Naive thymus-derived CD4-positive, alpha-beta T cell (primary cell): Measurements from ENCODE around the gene ATP5IF1. TPM values are rescaled to one million over a fixed set of nuclear protein-coding genes. Genes with fewer than 3 reads are reported as not detected.
A peak's percentile ranks its signal among the peaks of the same experiment; 100 is the strongest.

ENCODE experiments used
- ATAC-seq: fragments of 150-1000 bp; cut with Tn5 transposase; 2 replicates; pipeline ENCODE4 v1.10.0; 2021; ENCODE audit warnings: mild to moderate bottlenecking, moderate library complexity
- CTCF ChIA-PET: fragments of 350-600 bp; sonication (Branson Sonifier 250); formaldehyde crosslinking; loops from one replicate; lab custom pipeline; 2021; ENCODE audit warnings: antibody characterized with exemption; lab: Charles Lee
- POLR2A ChIA-PET: fragments of 350-600 bp; sonication (Branson Sonifier 250); formaldehyde crosslinking; loops from one replicate; lab custom pipeline; 2021; ENCODE audit warnings: antibody characterized with exemption, inconsistent platforms; lab: Charles Lee
- DNase-seq, 9 donors: peaks; one replicate each; pipeline versions ENCODE4 v3.0.0 to v3.0.0-alpha.2; 2020 to 2022; ENCODE audit warnings: mixed read lengths in 1 of 9
- H3K27ac ChIP-seq: one replicate; pipeline ENCODE4 v1.7.0; 2013; ENCODE audit warnings: mild to moderate bottlenecking, low read depth, low read length, moderate library complexity
- H3K27me3 ChIP-seq, 2 donors: one replicate each; pipeline ENCODE4 v1.7.0; 2013; ENCODE audit warnings: low read length in 2 of 2, mild to moderate bottlenecking in 2 of 2, moderate library complexity in 2 of 2; ENCODE audit not compliant: control insufficient read depth in 2 of 2, insufficient read depth in 2 of 2
- H3K36me3 ChIP-seq, 3 experiments: 1 replicate in 2 of 3; 2 replicates in 1 of 3; pipeline ENCODE4 v1.7.0; 2013; ENCODE audit warnings: low read length in 3 of 3, mild to moderate bottlenecking in 3 of 3, moderate library complexity in 1 of 3; ENCODE audit not compliant: insufficient read depth in 3 of 3, control insufficient read depth in 2 of 3
- H3K4me1 ChIP-seq, 2 donors: one replicate each; pipeline ENCODE4 v1.7.0; 2013; ENCODE audit warnings: low read length in 2 of 2, mild to moderate bottlenecking in 2 of 2, moderate library complexity in 1 of 2; ENCODE audit not compliant: control insufficient read depth in 2 of 2, insufficient read depth in 2 of 2
- H3K4me3 ChIP-seq: 2 replicates; pipeline ENCODE4 v1.7.0; 2013; ENCODE audit warnings: mild to moderate bottlenecking, low read length
- H3K9me3 ChIP-seq, 3 experiments: 1 replicate in 2 of 3; 2 replicates in 1 of 3; pipeline ENCODE4 v1.7.0; 2013; ENCODE audit warnings: low read length in 3 of 3; ENCODE audit not compliant: control insufficient read depth in 2 of 3
- H3K27ac Mint-ChIP-seq, 9 donors: one replicate each; pipeline ENCODE4 v1.8.0; 2020 to 2022; ENCODE audit warnings: mixed read lengths in 9 of 9, mild to moderate bottlenecking in 8 of 9, moderate library complexity in 5 of 9, inconsistent platforms in 2 of 9
- H3K27me3 Mint-ChIP-seq, 5 donors: one replicate each; pipeline ENCODE4 v1.8.0; 2021 to 2022; ENCODE audit warnings: mixed read lengths in 5 of 5, mild to moderate bottlenecking in 1 of 5
- H3K36me3 Mint-ChIP-seq, 5 donors: one replicate each; pipeline ENCODE4 v1.8.0; 2020 to 2022; ENCODE audit warnings: mixed read lengths in 5 of 5, mild to moderate bottlenecking in 3 of 5, inconsistent platforms in 1 of 5
- H3K4me1 Mint-ChIP-seq, 7 donors: one replicate each; pipeline ENCODE4 v1.8.0; 2020 to 2022; ENCODE audit warnings: mixed read lengths in 7 of 7, mild to moderate bottlenecking in 3 of 7, inconsistent platforms in 1 of 7
- H3K4me3 Mint-ChIP-seq, 10 donors: one replicate each; pipeline ENCODE4 v1.8.0; 2020 to 2022; ENCODE audit warnings: mild to moderate bottlenecking in 10 of 10, mixed read lengths in 10 of 10, moderate library complexity in 6 of 10, inconsistent platforms in 2 of 10
- H3K9me3 Mint-ChIP-seq, 11 donors: one replicate each; pipeline ENCODE4 v1.8.0; 2020 to 2022; ENCODE audit warnings: mixed read lengths in 11 of 11, mild to moderate bottlenecking in 4 of 11, inconsistent platforms in 1 of 11, moderate library complexity in 1 of 11
- intact Hi-C, 2 donors: fragments of 100-400 bp; cut with micrococcal nuclease; formaldehyde crosslinking; loops; one replicate each; pipeline ENCODE4 v1.15.1; 2023
- polyA plus RNA-seq, 2 donors: library from polyadenylated mRNA; unstranded; fragments of 300-500 nt; fragmentation: Illumina TruSeq; gene quantifications; one replicate each; pipeline ENCODE4 v1.2.3, GENCODE V29; 2021
- total RNA-seq, 6 experiments: library from RNA in 5 of 6; stranded (reverse) in 5 of 6; gene quantifications; 1 replicate in 5 of 6; 2 replicates in 1 of 6; pipeline ENCODE4 v1.2.3 and lab custom pipeline; 2021 to 2026

ATP5IF1 gene
- total and polyA plus RNA-seq, 7 experiments from 2014 or later = 68.2 to 640 (median 148) TPM

- POLR2A ChIA-PET = interaction anchor here (0.9 to 8.4 kb wide), 16 partner anchors 9 to 488 kb away, joined by 3 to 184 read pairs (median 6); partner anchors contain the start of genes ATP5IF1, DNAJC8, GMEB1 and MED18
- no peaks in the 10 kb centered on the region for H3K36me3 ChIP-seq
Observed at GRCh38 chr1:28248273-28249012, 12.5 kb downstream of the ATP5IF1 start.

GRCh38 chr1:28249013-28249865 is 13.3 kb downstream of the ATP5IF1 start:
- DNase-seq (peak in 1 of 9 donors; percentile 29), ATAC-seq (no peak)
- no peaks in the 10 kb centered on the region for H3K36me3 ChIP-seq
- no peaks in the 10 kb centered on the region for H3K27me3 ChIP-seq
- H3K27ac ChIP-seq = peak overlapping the region; percentile 95
- intact Hi-C loops = loop anchor here (2.0 to 10.0 kb wide), 9 partner anchors 203 to 933 kb away; partner anchors contain the start of genes SRSF4 (in 2 of the 2), YTHDF2 (in 2 of the 2), FAM76A (in 1 of the 2) and TRNAU1AP (in 1 of the 2)
- peak overlapping the region; percentile 50 for H3K4me3 ChIP-seq
- no peaks in the 10 kb centered on the region for H3K9me3 ChIP-seq
- Mint-ChIP-seq H3K4me3 (peak overlapping the region; percentile 80 to 99 (median 90)), H3K9me3 (no peaks in the 10 kb centered on the region), H3K36me3 (peaks cover 0 to 4% (median 0%) of the 10 kb centered on the region in 5 donors), H3K27ac (peak overlapping the region; percentile 90 to 100 (median 94)), H3K27me3 (no peaks in the 10 kb centered on the region), H3K4me1 (peaks cover 34 to 44% (median 42%) of the 10 kb centered on the region in 7 donors)
- ChIA-PET CTCF (interaction anchor here (0.6 to 3.1 kb wide), 26 partner anchors 9 to 776 kb away, joined by 3 to 22 read pairs (median 5); partner anchors contain the start of genes ATP5IF1, MED18, RCC1 and SESN2), POLR2A (interaction anchor here (0.5 to 8.4 kb wide), 16 partner anchors 8 to 920 kb away, joined by 3 to 184 read pairs (median 6); partner anchors contain the start of genes ATP5IF1, DNAJC8, MED18 and RCC1)
- peaks cover 39 to 44% of the 10 kb centered on the region in 2 donors for H3K4me1 ChIP-seq

More at GRCh38 chr1:28248273-28249012, 12.5 kb downstream of the ATP5IF1 start:
- peak; percentile 36 for ATAC-seq
- Mint-ChIP-seq H3K4me1 (peaks cover 38 to 52% (median 49%) of the 10 kb centered on the region in 7 donors), H3K27me3 (no peaks in the 10 kb centered on the region), H3K9me3 (no peaks in the 10 kb centered on the region), H3K4me3 (peak overlapping the region; percentile 80 to 99 (median 90)), H3K36me3 (peaks cover 0 to 4% (median 0%) of the 10 kb centered on the region in 5 donors), H3K27ac (peak overlapping the region; percentile 90 to 100 (median 94))
- H3K4me1 ChIP-seq = peaks cover 46 to 52% of the 10 kb centered on the region in 2 donors
- intact Hi-C loops = loop anchor here (1.0 to 10.0 kb wide), 19 partner anchors 11 to 934 kb away; partner anchors contain the start of genes PHACTR4 (in 2 of the 2), SESN2 (in 2 of the 2), SRSF4 (in 2 of the 2) and YTHDF2 (in 2 of the 2)
- H3K4me3 ChIP-seq = peak overlapping the region; percentile 75
- peak overlapping the region; percentile 95 for H3K27ac ChIP-seq
- DNase-seq = peak; percentile 67 to 86 (median 80)
- no peaks in the 10 kb centered on the region for H3K27me3 ChIP-seq
- H3K9me3 ChIP-seq = no peaks in the 10 kb centered on the region
- CTCF ChIA-PET = interaction anchor here (0.5 to 3.1 kb wide), 33 partner anchors 9 to 793 kb away, joined by 3 to 22 read pairs (median 4); partner anchors contain the start of genes ATP5IF1, MED18, RCC1 and SESN2

GRCh38 chr1:28249866-28250295 is 14.0 kb downstream of the ATP5IF1 start:
- H3K27ac Mint-ChIP-seq = peak overlapping the region in 2 of 9 donors; percentile 38 to 42
- H3K36me3 ChIP-seq = no peaks in the 10 kb centered on the region
- ATAC-seq (no peak), DNase-seq (no peak)
- peak overlapping the region in 2 of 10 donors; percentile 53 to 94 for H3K4me3 Mint-ChIP-seq
- peaks cover 30 to 37% (median 36%) of the 10 kb centered on the region in 7 donors for H3K4me1 Mint-ChIP-seq
- ChIA-PET POLR2A (interaction anchor here (1.0 to 8.4 kb wide), 10 partner anchors 7 to 394 kb away, joined by 3 to 184 read pairs (median 8); partner anchors contain the start of genes ATP5IF1, DNAJC8, MED18 and RCC1), CTCF (interaction anchor here (0.5 to 3.1 kb wide), 6 partner anchors 8 to 355 kb away, joined by 3 to 22 read pairs (median 12); partner anchors contain the start of gene SESN2)
- no peak overlapping the region for H3K4me3 ChIP-seq
- H3K9me3 Mint-ChIP-seq = no peaks in the 10 kb centered on the region
- no peaks in the 10 kb centered on the region for H3K9me3 ChIP-seq
- H3K27ac ChIP-seq = no peak overlapping the region
- H3K27me3 ChIP-seq = no peaks in the 10 kb centered on the region
- intact Hi-C loops = loop anchor here (2.0 to 10.0 kb wide), 9 partner anchors 202 to 932 kb away; partner anchors contain the start of genes SRSF4 (in 2 of the 2), YTHDF2 (in 2 of the 2), FAM76A (in 1 of the 2) and TRNAU1AP (in 1 of the 2)
- H3K4me1 ChIP-seq = peaks cover 32 to 37% of the 10 kb centered on the region in 2 donors
- H3K27me3 Mint-ChIP-seq = no peaks in the 10 kb centered on the region
- peaks cover 0 to 4% (median 0%) of the 10 kb centered on the region in 5 donors for H3K36me3 Mint-ChIP-seq

- DNase-seq (peak in 6 of 9 donors; percentile 30 to 57 (median 44)), ATAC-seq (peak; percentile 33)
- peaks cover 0 to 6% (median 0%) of the 10 kb centered on the region in 3 experiments for H3K36me3 ChIP-seq
- no peak overlapping the region for H3K4me3 ChIP-seq
- H3K4me1 Mint-ChIP-seq = peaks cover 30 to 52% (median 44%) of the 10 kb centered on the region in 7 donors
- peaks cover 0 to 2% (median 0%) of the 10 kb centered on the region in 5 donors for H3K27me3 Mint-ChIP-seq
- no peaks in the 10 kb centered on the region for H3K27me3 ChIP-seq
- ChIA-PET CTCF (interaction anchor here (0.6 kb wide), 1 partner anchor 86 kb away, joined by 3 read pairs; no protein-coding TSS in a partner anchor), POLR2A (interaction anchor here (0.6 to 3.8 kb wide), 9 partner anchors 8 to 387 kb away, joined by 3 to 36 read pairs (median 7); partner anchors contain the start of gene MED18)
- intact Hi-C loops = no loop called here
- peak overlapping the region; percentile 53 to 87 (median 74) for H3K4me3 Mint-ChIP-seq
- H3K9me3 Mint-ChIP-seq = no peaks in the 10 kb centered on the region
- peak overlapping the region; percentile 64 to 90 (median 83) for H3K27ac Mint-ChIP-seq
- peaks cover 0 to 3% (median 0%) of the 10 kb centered on the region in 5 donors for H3K36me3 Mint-ChIP-seq
- peak overlapping the region; percentile 31 for H3K27ac ChIP-seq
- peaks cover 38 to 45% of the 10 kb centered on the region in 2 donors for H3K4me1 ChIP-seq
- no peaks in the 10 kb centered on the region for H3K9me3 ChIP-seq
Observed at GRCh38 chr1:28256197-28256827, 20.4 kb downstream of the ATP5IF1 start.

GRCh38 chr1:28257736-28258135 is 21.8 kb downstream of the ATP5IF1 start:
- H3K4me3 Mint-ChIP-seq = peak overlapping the region in 9 of 10 donors; percentile 23 to 90 (median 75)
- H3K27me3 Mint-ChIP-seq = peaks cover 0 to 2% (median 0%) of the 10 kb centered on the region in 5 donors
- H3K9me3 Mint-ChIP-seq = no peaks in the 10 kb centered on the region
- H3K27ac ChIP-seq = no peak overlapping the region
- H3K36me3 ChIP-seq = peaks cover 0 to 6% (median 0%) of the 10 kb centered on the region in 3 experiments
- peaks cover 32 to 54% (median 47%) of the 10 kb centered on the region in 7 donors for H3K4me1 Mint-ChIP-seq
- ChIA-PET POLR2A (interaction anchor here (1.0 to 3.8 kb wide), 7 partner anchors 9 to 386 kb away, joined by 5 to 36 read pairs (median 7); partner anchors contain the start of genes ATP5IF1, MED18 and TAF12), CTCF (interaction anchor here (0.5 to 2.2 kb wide), 2 partner anchors 9 to 37 kb away, joined by 4 to 22 read pairs; no protein-coding TSS in a partner anchor)
- peaks cover 0 to 3% (median 0%) of the 10 kb centered on the region in 5 donors for H3K36me3 Mint-ChIP-seq
- no peaks in the 10 kb centered on the region for H3K9me3 ChIP-seq
- peaks cover 38 to 47% of the 10 kb centered on the region in 2 donors for H3K4me1 ChIP-seq
- H3K27me3 ChIP-seq = no peaks in the 10 kb centered on the region
- no peak overlapping the region for H3K4me3 ChIP-seq
- no peak for DNase-seq
- H3K27ac Mint-ChIP-seq = peak overlapping the region in 4 of 9 donors; percentile 41 to 96 (median 73)
- ATAC-seq = no peak
- intact Hi-C loops = loop anchor here in 1 of 2 donors (2.0 kb wide), 1 partner anchor 13 kb away; no protein-coding TSS in a partner anchor
